ENCODE results near the gene COX6B2.
"Not testable (repeated sequence)": the region's sequence is repeated elsewhere in the genome, so short reads cannot be mapped to it uniquely, and the experiment has no call there.

Gene COX6B2

GRCh38 chr19:55339105-55339888 lies 15.2 kb downstream of the COX6B2 start, which contains the start of gene KMT5C:
TSS of gene KMT5C (plus strand) at chr19:55339876. CDS start at chr19:55341937, 2,061 bp downstream.
- peaks cover 16 to 25% of the 10 kb centered on the region in 2 donors for H3K4me1 Mint-ChIP-seq (ENCODE audit: low read depth in 2 of 2)
- H3K27me3 Mint-ChIP-seq = peaks cover 21 to 29% of the 10 kb centered on the region in 2 donors
- no peaks in the 10 kb centered on the region for H3K9me3 Mint-ChIP-seq
- ATAC-seq (replicated peaks) = peak; percentile 69
- H3K4me3 Mint-ChIP-seq = peak within 1 kb of the TSS; percentile 75 to 94
- peak within 1 kb of the TSS; percentile 99 to 100 for H3K27ac Mint-ChIP-seq
- H3K36me3 Mint-ChIP-seq (ENCODE audit: insufficient read depth) = peaks cover 48% of the 10 kb centered on the region
- peak; percentile 100 for DNase-seq

DNA sequence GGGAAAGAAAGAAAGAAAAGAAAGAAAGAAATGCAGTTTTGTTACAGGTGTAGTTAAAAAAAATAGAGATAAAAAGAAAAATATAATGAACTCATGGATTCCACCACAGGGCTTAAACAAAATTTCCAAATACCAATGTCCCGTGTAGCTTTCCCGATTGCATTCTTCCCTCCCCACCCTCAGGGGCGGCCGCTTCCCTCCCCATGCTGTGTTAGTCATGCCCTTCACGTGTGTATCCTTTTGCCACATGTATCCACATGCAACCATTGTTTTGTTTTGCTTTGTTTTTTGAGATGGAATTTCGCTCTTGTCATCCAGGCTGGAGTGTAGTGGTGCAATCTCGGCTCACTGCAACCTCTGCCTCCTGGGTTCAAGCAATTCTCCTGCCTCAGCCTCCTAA lies 18.4 kb downstream of the COX6B2 start:
- ATAC-seq (replicated peaks) (no peak), DNase-seq (no peak)
- H3K4me3 Mint-ChIP-seq = no peak overlapping the region
- peaks cover 14 to 25% of the 10 kb centered on the region in 2 donors for H3K4me1 Mint-ChIP-seq (ENCODE audit: low read depth in 2 of 2)
- no peak overlapping the region for H3K27ac Mint-ChIP-seq
- peaks cover 42% of the 10 kb centered on the region for H3K36me3 Mint-ChIP-seq (ENCODE audit: insufficient read depth)
- H3K9me3 Mint-ChIP-seq = no peaks in the 10 kb centered on the region
- H3K27me3 Mint-ChIP-seq = peaks cover 30 to 39% of the 10 kb centered on the region in 2 donors

- no peak overlapping the region for H3K27ac Mint-ChIP-seq
- no peak for ATAC-seq (replicated peaks)
- peaks cover 33 to 39% of the 10 kb centered on the region in 2 donors for H3K27me3 Mint-ChIP-seq
Measured at GRCh38 chr19:55333870-55334269, 20.6 kb downstream of the COX6B2 start.

GRCh38 chr19:55329791-55330190 lies 24.7 kb downstream of the COX6B2 start:
- not testable (repeated sequence) for H3K36me3 Mint-ChIP-seq (ENCODE audit: insufficient read depth); DNase-seq; H3K9me3 Mint-ChIP-seq; ATAC-seq (replicated peaks); H3K4me1 Mint-ChIP-seq (ENCODE audit: low read depth in 2 of 2); H3K4me3 Mint-ChIP-seq; H3K27ac Mint-ChIP-seq
- peaks cover 21 to 28% of the 10 kb centered on the region in 2 donors for H3K27me3 Mint-ChIP-seq

More at GRCh38 chr19:55333870-55334269, 20.6 kb downstream of the COX6B2 start:
- Mint-ChIP-seq H3K4me3 (no peak overlapping the region), H3K9me3 (no peaks in the 10 kb centered on the region), H3K4me1 (ENCODE audit: low read depth in 2 of 2) (peaks cover 5 to 7% of the 10 kb centered on the region in 2 donors), H3K36me3 (ENCODE audit: insufficient read depth) (peaks cover 21% of the 10 kb centered on the region)
- no peak for DNase-seq

DNA sequence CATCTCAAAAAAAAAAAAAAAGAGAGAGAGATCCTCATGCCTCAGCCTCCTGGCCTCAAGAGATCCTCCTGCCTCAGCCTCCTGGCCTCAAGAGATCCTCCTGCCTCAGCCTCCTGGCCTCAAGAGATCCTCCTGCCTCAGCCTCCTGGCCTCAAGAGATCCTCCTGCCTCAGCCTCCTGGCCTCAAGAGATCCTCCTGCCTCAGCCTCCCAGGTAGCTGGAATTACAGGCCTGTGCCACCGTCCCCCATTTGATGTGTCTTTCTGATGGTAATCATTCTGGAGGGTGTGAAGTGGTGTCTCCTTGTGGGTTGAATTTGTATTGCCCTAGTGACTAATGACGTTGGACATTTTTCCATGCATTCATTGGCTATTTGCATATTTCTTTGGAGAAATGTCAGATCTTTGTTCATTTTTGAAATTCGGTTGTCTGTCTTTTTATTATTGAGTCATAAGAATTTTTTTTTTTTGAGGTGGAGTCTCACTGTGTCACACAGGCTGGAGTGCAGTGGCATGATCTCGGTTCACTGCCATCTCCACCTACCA lies 25.7 kb downstream of the COX6B2 start:
- not testable (repeated sequence) for DNase-seq; H3K9me3 Mint-ChIP-seq; H3K36me3 Mint-ChIP-seq (ENCODE audit: insufficient read depth); H3K27ac Mint-ChIP-seq; H3K4me1 Mint-ChIP-seq (ENCODE audit: low read depth in 2 of 2); H3K4me3 Mint-ChIP-seq
- H3K27me3 Mint-ChIP-seq = peaks cover 14 to 24% of the 10 kb centered on the region in 2 donors
- peak; percentile 36 for ATAC-seq (replicated peaks)

GRCh38 chr19:55325172-55325571 lies 29.3 kb downstream of the COX6B2 start, which contains the start of gene TMEM150B:
TSS of gene TMEM150B (minus strand) at chr19:55325341. CDS start at chr19:55321036, 4,305 bp downstream.
- ATAC-seq (replicated peaks) = no peak
- H3K4me3 Mint-ChIP-seq = no peak within 1 kb of the TSS
- no peaks in the 10 kb centered on the region for H3K4me1 Mint-ChIP-seq (ENCODE audit: low read depth in 2 of 2)
- no peak for DNase-seq
- peaks cover 26 to 46% of the 10 kb centered on the region in 2 donors for H3K27me3 Mint-ChIP-seq
- H3K36me3 Mint-ChIP-seq (ENCODE audit: insufficient read depth) = no peaks in the 10 kb centered on the region
- no peaks in the 10 kb centered on the region for H3K9me3 Mint-ChIP-seq
- H3K27ac Mint-ChIP-seq = peak within 1 kb of the TSS in 1 of 2 donors; percentile 44

DNA sequence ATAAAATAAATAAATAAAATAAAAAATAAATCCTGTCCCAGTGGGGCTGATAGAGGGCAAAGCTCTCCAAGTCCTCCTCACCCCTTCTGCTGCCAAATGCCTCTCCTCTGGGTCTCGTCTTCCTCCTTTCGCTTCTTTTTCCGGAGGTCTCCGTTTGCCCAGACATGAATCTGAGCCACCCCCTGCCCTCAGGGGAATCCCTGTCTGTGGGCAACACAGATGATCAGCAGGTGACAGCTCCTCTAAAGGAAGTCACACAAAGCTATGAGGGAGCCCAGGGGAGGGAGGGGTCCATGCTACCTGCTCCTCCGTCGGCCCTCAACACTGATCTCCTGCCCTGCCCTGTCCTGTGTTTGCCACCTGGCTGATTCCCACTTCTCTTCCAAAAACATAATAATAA lies 29.9 kb downstream of the COX6B2 start:
- peaks cover 26 to 51% of the 10 kb centered on the region in 2 donors for H3K27me3 Mint-ChIP-seq
- H3K4me3 Mint-ChIP-seq = no peak overlapping the region
- H3K4me1 Mint-ChIP-seq (ENCODE audit: low read depth in 2 of 2) = no peaks in the 10 kb centered on the region

DNA sequence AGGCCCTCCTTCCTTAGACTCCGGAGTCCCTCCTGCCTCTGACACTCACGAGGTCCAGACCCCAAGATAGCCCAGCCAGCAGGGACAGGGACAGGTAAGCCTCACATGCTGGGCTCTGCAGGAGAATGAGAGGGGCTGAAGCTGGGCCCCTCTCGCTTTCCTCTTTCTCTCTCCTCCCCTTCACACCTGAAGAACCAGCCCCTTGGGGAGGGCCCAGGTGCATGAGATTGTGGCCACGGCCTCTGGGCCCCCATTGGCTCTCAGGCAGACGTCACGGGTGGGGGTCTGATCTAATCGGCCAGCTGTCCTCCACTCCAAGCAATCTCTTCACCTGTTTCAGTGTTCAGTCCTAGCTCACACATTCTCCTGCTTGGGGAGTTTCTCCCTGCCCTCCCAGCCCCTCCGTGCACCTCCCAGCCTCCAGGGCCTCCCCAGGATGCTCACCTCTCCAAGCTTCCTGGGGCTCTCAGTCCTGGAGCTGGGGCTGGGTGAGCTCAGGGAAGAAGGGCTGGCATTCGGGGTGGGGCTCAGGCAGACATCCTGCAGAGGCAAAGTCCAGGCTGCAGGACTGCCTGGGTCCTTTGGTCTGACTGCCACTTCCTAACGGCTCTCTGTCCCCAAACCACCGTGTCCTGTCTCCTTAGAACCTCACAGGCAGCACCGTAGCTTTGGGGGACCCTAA lies 32.2 kb downstream of the COX6B2 start:
- DNase-seq (no peak), ATAC-seq (replicated peaks) (no peak)

More for the DNA sequence above, 29.9 kb downstream of the COX6B2 start:
- no peak for ATAC-seq (replicated peaks)
- no peak for DNase-seq
- Mint-ChIP-seq H3K9me3 (no peaks in the 10 kb centered on the region), H3K36me3 (ENCODE audit: insufficient read depth) (no peaks in the 10 kb centered on the region), H3K27ac (peak overlapping the region in 1 of 2 donors; percentile 44)

GRCh38 chr19:55321466-55322137 lies 32.9 kb downstream of the COX6B2 start:
- Mint-ChIP-seq H3K9me3 (no peaks in the 10 kb centered on the region), H3K27me3 (peaks cover 20 to 50% of the 10 kb centered on the region in 2 donors), H3K4me3 (no peak overlapping the region), H3K27ac (no peak overlapping the region), H3K4me1 (ENCODE audit: low read depth in 2 of 2) (no peaks in the 10 kb centered on the region), H3K36me3 (ENCODE audit: insufficient read depth) (peaks cover 4% of the 10 kb centered on the region)
- ATAC-seq (replicated peaks) (no peak), DNase-seq (no peak)

More for the DNA sequence above, 32.2 kb downstream of the COX6B2 start:
- H3K4me3 Mint-ChIP-seq = no peak overlapping the region
- H3K27ac Mint-ChIP-seq = peak overlapping the region in 1 of 2 donors; percentile 59
- peaks cover 4% of the 10 kb centered on the region for H3K36me3 Mint-ChIP-seq (ENCODE audit: insufficient read depth)
- H3K27me3 Mint-ChIP-seq = peaks cover 20 to 52% of the 10 kb centered on the region in 2 donors
- H3K9me3 Mint-ChIP-seq = no peaks in the 10 kb centered on the region
- H3K4me1 Mint-ChIP-seq (ENCODE audit: low read depth in 2 of 2) = no peaks in the 10 kb centered on the region

DNA sequence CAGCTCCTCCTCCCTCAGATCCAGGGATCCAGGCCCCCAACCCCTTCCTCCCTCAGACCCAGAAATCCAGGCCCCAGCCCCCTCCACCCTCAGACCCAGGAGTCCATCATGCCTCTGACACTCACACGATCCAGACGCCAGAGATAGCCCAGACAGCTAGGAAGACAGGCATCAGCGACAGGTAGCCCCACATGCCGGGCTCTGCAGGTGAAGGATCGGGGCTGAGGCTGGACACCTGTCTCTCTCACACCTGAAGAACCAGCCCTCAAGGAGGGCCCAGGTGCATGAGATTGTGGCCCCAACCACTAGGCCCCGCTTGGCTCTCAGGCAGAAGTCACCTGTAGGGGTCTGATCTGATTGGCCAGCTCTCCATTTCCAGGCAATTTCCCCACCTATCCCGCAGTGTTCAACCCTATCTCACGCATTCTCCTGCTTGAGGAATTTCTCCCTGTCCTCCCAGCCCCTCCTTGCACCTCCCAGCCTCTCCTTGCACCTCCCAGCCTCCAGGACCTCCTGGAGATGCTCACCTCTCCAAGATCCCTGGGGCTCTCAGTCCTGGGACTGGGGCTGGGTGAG lies 33.6 kb downstream of the COX6B2 start:
- Mint-ChIP-seq H3K36me3 (ENCODE audit: insufficient read depth) (peaks cover 4% of the 10 kb centered on the region), H3K9me3 (no peaks in the 10 kb centered on the region), H3K27ac (no peak overlapping the region), H3K4me3 (no peak overlapping the region), H3K4me1 (ENCODE audit: low read depth in 2 of 2) (no peaks in the 10 kb centered on the region), H3K27me3 (peaks cover 20 to 43% of the 10 kb centered on the region in 2 donors)
- no peak for DNase-seq
- ATAC-seq (replicated peaks) = no peak

- H3K9me3 Mint-ChIP-seq = no peaks in the 10 kb centered on the region
- H3K27me3 Mint-ChIP-seq = peaks cover 18 to 38% of the 10 kb centered on the region in 2 donors
- no peak overlapping the region for H3K4me3 Mint-ChIP-seq
- no peaks in the 10 kb centered on the region for H3K4me1 Mint-ChIP-seq (ENCODE audit: low read depth in 2 of 2)
- H3K36me3 Mint-ChIP-seq (ENCODE audit: insufficient read depth) = peaks cover 4% of the 10 kb centered on the region
- no peak overlapping the region for H3K27ac Mint-ChIP-seq
- DNase-seq = no peak
- no peak for ATAC-seq (replicated peaks)
Measured at GRCh38 chr19:55319785-55320184, 34.7 kb downstream of the COX6B2 start.

- H3K9me3 Mint-ChIP-seq = no peaks in the 10 kb centered on the region
- H3K27me3 Mint-ChIP-seq = peaks cover 3 to 16% of the 10 kb centered on the region in 2 donors
- no peak overlapping the region for H3K27ac Mint-ChIP-seq
- ATAC-seq (replicated peaks) (no peak), DNase-seq (no peak)
- H3K4me1 Mint-ChIP-seq (ENCODE audit: low read depth in 2 of 2) = no peaks in the 10 kb centered on the region
- peaks cover 8% of the 10 kb centered on the region for H3K36me3 Mint-ChIP-seq (ENCODE audit: insufficient read depth)
- H3K4me3 Mint-ChIP-seq = no peak overlapping the region
Measured at GRCh38 chr19:55316646-55317045, 37.9 kb downstream of the COX6B2 start.

Measured in effector memory CD8-positive, alpha-beta T cell (primary cell).